MCF 10A (cell line): Measurements from ENCODE around the gene CA10. TPM values are rescaled to one million over a fixed set of nuclear protein-coding genes. Genes with fewer than 3 reads are reported as not detected.

Experiments used
- BruUV-seq: library from RNA; stranded (reverse); fragments of 400-500 nt; replicated peaks from 2 replicates; lab custom pipeline; 2021; lab: Mats Ljungman, UMichigan
- CTCF ChIA-PET: fragments of 300-600 bp; sonication (Branson Sonifier 250); formaldehyde crosslinking; extraction: SDS; loops from one replicate; lab custom pipeline; 2021; ENCODE audit warnings: antibody characterized with exemption, inconsistent platforms; lab: Yijun Ruan, JAX
- POLR2A ChIA-PET: fragments of 300-600, 350-650 bp; sonication (Branson Sonifier 250); formaldehyde crosslinking; extraction: SDS; loops from one replicate; lab custom pipeline; 2020; ENCODE audit warnings: antibody characterized with exemption, inconsistent platforms; lab: Yijun Ruan, JAX
- DNase-seq: peaks from one replicate; pipeline ENCODE4 v3.0.0-alpha.2; 2018; ENCODE audit not compliant: unreplicated experiment
- H3K27ac Mint-ChIP-seq: one replicate; pipeline ENCODE4 v1.8.0; 2022; ENCODE audit warnings: mild to moderate bottlenecking, low read depth, mixed read lengths; ENCODE audit not compliant: unreplicated experiment
- H3K27me3 Mint-ChIP-seq: one replicate; pipeline ENCODE4 v1.8.0; 2022; ENCODE audit warnings: mixed read lengths; ENCODE audit not compliant: insufficient read depth, unreplicated experiment
- H3K36me3 Mint-ChIP-seq: one replicate; pipeline ENCODE4 v1.8.0; 2022; ENCODE audit warnings: mild to moderate bottlenecking, moderate library complexity, mixed read lengths; ENCODE audit not compliant: insufficient read depth, unreplicated experiment
- H3K4me1 Mint-ChIP-seq: one replicate; pipeline ENCODE4 v1.8.0; 2022; ENCODE audit warnings: mixed read lengths; ENCODE audit not compliant: insufficient read depth, unreplicated experiment
- H3K4me3 Mint-ChIP-seq: one replicate; pipeline ENCODE4 v1.8.0; 2022; ENCODE audit warnings: mild to moderate bottlenecking, moderate library complexity, mixed read lengths; ENCODE audit not compliant: unreplicated experiment
- H3K9me3 Mint-ChIP-seq: one replicate; pipeline ENCODE4 v1.8.0; 2022; ENCODE audit warnings: mixed read lengths; ENCODE audit not compliant: unreplicated experiment
- CTCF ChIP-seq: fragments of 200-600 bp; IDR thresholded peaks from one replicate; pipeline ENCODE4 v1.8.0; 2022; ENCODE audit warnings: antibody characterized with exemption, mild to moderate bottlenecking; ENCODE audit not compliant: unreplicated experiment
- intact Hi-C: fragments of 100-400 bp; cut with micrococcal nuclease; formaldehyde crosslinking; loops from 2 replicates; pipeline ENCODE4 v1.14.1; 2022
- total RNA-seq: library from RNA; stranded (reverse); gene quantifications from 2 replicates; pipeline ENCODE4 v1.2.3, GENCODE V29; 2022

The CA10 gene
- total RNA-seq, 1 experiment from 2014 or later, result not detected

- no peak for TF ChIP-seq CTCF
- intact Hi-C loops, result no loop called here
- Mint-ChIP-seq H3K27me3 (peaks cover 11% of the 10 kb centered on the region), H3K36me3 (no peaks in the 10 kb centered on the region), H3K9me3 (no peaks in the 10 kb centered on the region), H3K27ac (peak overlapping the region; percentile 40), H3K4me3 (no peak overlapping the region), H3K4me1 (no peaks in the 10 kb centered on the region)
- no peak for DNase-seq
- no TSS peak for BruUV-seq
- ChIA-PET CTCF (interaction anchor here (1.2 kb wide), 1 partner anchor 144 kb away, joined by 3 read pairs; no protein-coding TSS in a partner anchor), POLR2A (interaction anchor here (0.6 to 0.7 kb wide), 2 partner anchors 447 to 1482 kb away, joined by 3 read pairs; no protein-coding TSS in a partner anchor)
These were observed 428.0 kb downstream of the CA10 start for GRCh38 chr17:51730303-51731050.

- H3K27ac Mint-ChIP-seq, result no peak overlapping the region
- ChIA-PET POLR2A (no interaction called here), CTCF (interaction anchor here (0.7 to 1.2 kb wide), 2 partner anchors 9 to 140 kb away, joined by 4 read pairs; no protein-coding TSS in a partner anchor)
- BruUV-seq, result no TSS peak
- no peaks in the 10 kb centered on the region for H3K36me3 Mint-ChIP-seq
- intact Hi-C loops, result no loop called here
- no peak for TF ChIP-seq CTCF
- H3K4me3 Mint-ChIP-seq, result no peak overlapping the region
- no peaks in the 10 kb centered on the region for H3K27me3 Mint-ChIP-seq
- DNase-seq, result no peak
- H3K9me3 Mint-ChIP-seq, result no peaks in the 10 kb centered on the region
- peaks cover 6% of the 10 kb centered on the region for H3K4me1 Mint-ChIP-seq
These were observed 433.3 kb downstream of the CA10 start for GRCh38 chr17:51725185-51725584.

- Mint-ChIP-seq H3K4me1 (peaks cover 10% of the 10 kb centered on the region), H3K36me3 (no peaks in the 10 kb centered on the region), H3K27ac (no peak overlapping the region), H3K27me3 (no peaks in the 10 kb centered on the region), H3K4me3 (no peak overlapping the region), H3K9me3 (no peaks in the 10 kb centered on the region)
- DNase-seq, result no peak
- BruUV-seq, result no TSS peak
- TF ChIP-seq CTCF, result no peak
- intact Hi-C loops, result no loop called here
- POLR2A ChIA-PET, result no interaction called here
- CTCF ChIA-PET, result no interaction called here
These were observed 434.4 kb downstream of the CA10 start for GRCh38 chr17:51724043-51724580.

GRCh38 chr17:51722994-51723393 lies 435.5 kb downstream of the CA10 start:
- TF ChIP-seq CTCF, result no peak
- DNase-seq, result peak; percentile 78
- Mint-ChIP-seq H3K9me3 (no peaks in the 10 kb centered on the region), H3K36me3 (no peaks in the 10 kb centered on the region), H3K27me3 (no peaks in the 10 kb centered on the region), H3K27ac (no peak overlapping the region), H3K4me1 (peaks cover 17% of the 10 kb centered on the region), H3K4me3 (no peak overlapping the region)
- ChIA-PET CTCF (interaction anchor here (0.6 to 1.1 kb wide), 2 partner anchors 185 to 382 kb away, joined by 3 read pairs; no protein-coding TSS in a partner anchor), POLR2A (no interaction called here)
- intact Hi-C loops, result no loop called here
- no TSS peak for BruUV-seq
